Activated CD4-positive, alpha-beta T cell treated with anti-CD3 and anti-CD28 coated beads, Interleukin-2, amount 10 ng/mL, durations not matched to agents 24 days and 14 days (primary cell): ENCODE data around the gene ID2. TPM values are rescaled to one million over a fixed set of nuclear protein-coding genes. Genes with fewer than 3 reads are reported as not detected.

Source experiments
- DNase-seq: peaks from one replicate; pipeline ENCODE4 v3.0.0; 2022
- H3K27ac Mint-ChIP-seq: one replicate; pipeline ENCODE4 v1.8.0; 2022; ENCODE audit warnings: mild to moderate bottlenecking, mixed read lengths
- H3K27me3 Mint-ChIP-seq: one replicate; pipeline ENCODE4 v1.8.0; 2022; ENCODE audit warnings: mixed read lengths
- H3K36me3 Mint-ChIP-seq: one replicate; pipeline ENCODE4 v1.8.0; 2022; ENCODE audit warnings: low read depth, mild to moderate bottlenecking, mixed read lengths
- H3K4me1 Mint-ChIP-seq: one replicate; pipeline ENCODE4 v1.8.0; 2021; ENCODE audit warnings: mixed read lengths
- H3K4me3 Mint-ChIP-seq: one replicate; pipeline ENCODE4 v1.8.0; 2022; ENCODE audit warnings: mild to moderate bottlenecking, moderate library complexity, mixed read lengths
- H3K9me3 Mint-ChIP-seq: one replicate; pipeline ENCODE4 v1.8.0; 2021; ENCODE audit warnings: mixed read lengths
- intact Hi-C: fragments of 100-400 bp; cut with micrococcal nuclease; formaldehyde crosslinking; loops from one replicate; pipeline ENCODE4 v1.15.1; 2023
- total RNA-seq: library from RNA; stranded (reverse); gene quantifications from 2 replicates; pipeline ENCODE4 v1.2.3, GENCODE V29; 2022

Gene ID2, protein sequence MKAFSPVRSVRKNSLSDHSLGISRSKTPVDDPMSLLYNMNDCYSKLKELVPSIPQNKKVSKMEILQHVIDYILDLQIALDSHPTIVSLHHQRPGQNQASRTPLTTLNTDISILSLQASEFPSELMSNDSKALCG
- 284 and 299 TPM in 2 replicates for total RNA-seq

- peak within 1 kb of the TSS; percentile 98 for H3K4me3 Mint-ChIP-seq
- intact Hi-C loops = loop anchor here (1.0 to 10.0 kb wide), 17 partner anchors 74 to 1252 kb away; no protein-coding TSS in a partner anchor
These were observed at the start of gene ID2 for GRCh38 chr2:8681786-8682692. TSS of gene ID2 (plus strand) at chr2:8682056. CDS start at chr2:8682166, 110 bp downstream.

DNA sequence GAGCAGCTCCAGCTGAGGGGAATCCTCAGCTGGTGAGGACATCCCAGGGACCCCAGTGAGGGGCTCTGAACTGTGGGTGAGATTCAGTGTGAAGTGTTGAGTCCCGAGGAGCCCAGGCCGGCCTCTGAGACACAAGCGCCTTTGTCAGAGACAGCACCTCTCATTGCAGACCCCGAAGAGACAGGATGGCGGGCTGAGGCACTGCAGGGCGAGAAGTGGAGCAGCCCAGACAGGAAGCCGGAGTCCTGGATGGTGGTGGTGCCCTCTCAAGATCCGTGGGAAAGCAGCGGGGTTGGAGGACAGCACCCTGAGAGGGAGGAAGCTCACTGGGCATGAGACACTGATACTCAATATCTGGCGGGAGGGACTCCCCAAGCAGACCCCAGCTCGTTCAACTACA, 49.1 kb upstream of the ID2 start:
- Mint-ChIP-seq H3K4me3 (no peak overlapping the region), H3K27me3 (peaks cover 8% of the 10 kb centered on the region), H3K27ac (no peak overlapping the region), H3K9me3 (no peaks in the 10 kb centered on the region), H3K4me1 (peaks cover 4% of the 10 kb centered on the region), H3K36me3 (no peaks in the 10 kb centered on the region)
- intact Hi-C loops = no loop called here
- DNase-seq = no peak

More at GRCh38 chr2:8681786-8682692, at the start of gene ID2:
- H3K36me3 Mint-ChIP-seq = peaks cover 28% of the 10 kb centered on the region
- H3K27ac Mint-ChIP-seq = peak within 1 kb of the TSS; percentile 97
- peaks cover 37% of the 10 kb centered on the region for H3K4me1 Mint-ChIP-seq
- peak; percentile 100 for DNase-seq
- no peaks in the 10 kb centered on the region for H3K9me3 Mint-ChIP-seq
- peaks cover 13% of the 10 kb centered on the region for H3K27me3 Mint-ChIP-seq

GRCh38 chr2:8633186-8633734, 48.6 kb upstream of the ID2 start:
- H3K4me3 Mint-ChIP-seq = no peak overlapping the region
- H3K9me3 Mint-ChIP-seq = no peaks in the 10 kb centered on the region
- H3K4me1 Mint-ChIP-seq = peaks cover 4% of the 10 kb centered on the region
- intact Hi-C loops = no loop called here
- no peaks in the 10 kb centered on the region for H3K36me3 Mint-ChIP-seq
- peaks cover 13% of the 10 kb centered on the region for H3K27me3 Mint-ChIP-seq
- H3K27ac Mint-ChIP-seq = no peak overlapping the region
- DNase-seq = no peak

GRCh38 chr2:8633735-8634313, 48.0 kb upstream of the ID2 start:
- H3K4me1 Mint-ChIP-seq = peaks cover 4% of the 10 kb centered on the region
- intact Hi-C loops = no loop called here
- no peak for DNase-seq
- H3K27ac Mint-ChIP-seq = no peak overlapping the region
- no peak overlapping the region for H3K4me3 Mint-ChIP-seq
- no peaks in the 10 kb centered on the region for H3K9me3 Mint-ChIP-seq
- H3K36me3 Mint-ChIP-seq = no peaks in the 10 kb centered on the region
- H3K27me3 Mint-ChIP-seq = peaks cover 14% of the 10 kb centered on the region

DNA sequence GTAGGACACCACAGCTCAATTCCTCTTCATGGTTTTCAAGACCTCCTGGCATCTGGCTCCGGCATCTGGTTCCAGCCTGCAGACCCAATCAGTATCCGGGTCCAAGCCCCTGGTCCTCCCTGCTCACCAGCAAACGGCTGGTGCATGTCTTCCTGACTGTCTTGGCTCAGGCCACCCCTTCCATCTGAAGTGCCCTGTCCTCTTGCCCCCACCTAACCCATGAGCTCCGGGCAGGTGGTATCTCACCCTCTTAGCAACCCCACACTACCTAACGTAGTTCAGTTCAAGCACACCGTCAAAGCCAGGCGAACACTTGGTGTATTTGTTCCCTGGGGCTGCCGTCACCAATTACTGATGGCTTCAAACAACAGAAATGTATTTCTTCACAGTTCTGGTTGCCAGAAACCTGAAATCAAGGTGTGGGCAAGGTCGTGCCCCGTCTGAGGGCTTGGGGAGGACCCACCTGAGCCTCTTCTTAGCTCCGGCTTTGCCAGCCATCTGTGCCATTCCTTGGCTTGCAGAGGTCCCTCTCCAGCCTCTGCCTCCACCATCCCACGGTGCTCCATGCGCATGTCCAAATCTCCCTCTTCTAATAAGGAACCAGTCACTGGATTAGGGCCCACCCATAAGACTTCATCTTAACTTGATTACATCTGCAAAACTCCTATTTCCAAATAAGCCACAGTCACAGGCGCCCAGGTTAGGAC, 47.2 kb upstream of the ID2 start:
- Mint-ChIP-seq H3K27me3 (peaks cover 13% of the 10 kb centered on the region), H3K9me3 (no peaks in the 10 kb centered on the region), H3K4me3 (no peak overlapping the region), H3K36me3 (no peaks in the 10 kb centered on the region), H3K27ac (no peak overlapping the region), H3K4me1 (peaks cover 4% of the 10 kb centered on the region)
- no peak for DNase-seq
- intact Hi-C loops = no loop called here

DNA sequence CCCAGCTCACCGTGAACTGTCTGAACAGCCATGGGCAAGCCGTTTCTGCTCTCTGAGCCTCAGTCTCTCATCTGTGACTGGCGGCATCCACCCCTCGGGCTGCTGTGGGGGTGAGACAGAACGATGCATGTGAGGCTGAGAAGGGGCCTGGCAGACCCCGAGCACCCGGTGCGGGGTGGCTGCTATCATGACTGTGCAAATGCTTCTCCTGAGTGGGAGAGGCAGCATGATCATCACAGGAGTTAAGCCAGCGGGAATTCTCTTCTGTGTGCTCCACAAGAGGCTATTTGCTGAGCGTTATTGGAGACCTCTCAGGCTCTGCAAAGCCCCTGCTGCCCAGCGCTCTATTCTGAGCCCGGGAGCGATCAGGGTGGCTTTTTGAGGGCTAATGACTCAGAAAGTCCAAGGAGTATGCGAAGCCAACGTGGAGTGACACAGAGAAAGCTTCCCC, 45.8 kb upstream of the ID2 start:
- Mint-ChIP-seq H3K4me3 (no peak overlapping the region), H3K27ac (no peak overlapping the region), H3K27me3 (peaks cover 13% of the 10 kb centered on the region), H3K9me3 (no peaks in the 10 kb centered on the region), H3K4me1 (peaks cover 4% of the 10 kb centered on the region), H3K36me3 (no peaks in the 10 kb centered on the region)
- DNase-seq = no peak
- intact Hi-C loops = no loop called here

- H3K4me1 Mint-ChIP-seq = no peaks in the 10 kb centered on the region
- intact Hi-C loops = no loop called here
- H3K36me3 Mint-ChIP-seq = no peaks in the 10 kb centered on the region
- H3K9me3 Mint-ChIP-seq = no peaks in the 10 kb centered on the region
- H3K4me3 Mint-ChIP-seq = no peak overlapping the region
- no peak overlapping the region for H3K27ac Mint-ChIP-seq
- peaks cover 18% of the 10 kb centered on the region for H3K27me3 Mint-ChIP-seq
- DNase-seq = no peak
These were observed 44.9 kb upstream of the ID2 start for GRCh38 chr2:8636721-8637636.

DNA sequence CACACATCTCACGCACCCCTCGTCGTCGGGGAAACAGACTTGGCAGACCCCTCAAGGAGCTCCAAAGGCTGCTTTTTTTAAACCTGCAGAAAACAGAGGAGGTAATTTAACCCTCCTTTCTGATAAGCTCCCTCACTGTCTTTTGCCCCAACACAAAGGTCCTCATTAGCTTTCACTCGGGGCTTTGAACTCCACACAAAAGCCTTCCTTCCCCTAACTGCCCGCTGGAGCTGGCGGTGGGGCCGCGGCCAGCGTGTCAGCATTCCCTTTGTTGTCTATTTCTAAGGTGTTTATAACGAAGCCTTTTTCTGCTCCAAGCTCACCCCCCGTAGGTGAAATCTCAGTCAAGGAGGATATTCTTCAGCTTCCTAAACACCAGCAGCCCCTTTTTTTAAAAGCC, 43.5 kb upstream of the ID2 start:
- H3K36me3 Mint-ChIP-seq = no peaks in the 10 kb centered on the region
- no peaks in the 10 kb centered on the region for H3K4me1 Mint-ChIP-seq
- DNase-seq = no peak
- no peak overlapping the region for H3K4me3 Mint-ChIP-seq
- peaks cover 18% of the 10 kb centered on the region for H3K27me3 Mint-ChIP-seq
- intact Hi-C loops = no loop called here
- H3K27ac Mint-ChIP-seq = no peak overlapping the region
- no peaks in the 10 kb centered on the region for H3K9me3 Mint-ChIP-seq

GRCh38 chr2:8639122-8639635, 42.7 kb upstream of the ID2 start:
- Mint-ChIP-seq H3K9me3 (no peaks in the 10 kb centered on the region), H3K36me3 (no peaks in the 10 kb centered on the region), H3K4me1 (peaks cover under 1% of the 10 kb centered on the region), H3K27ac (no peak overlapping the region), H3K27me3 (peaks cover 18% of the 10 kb centered on the region), H3K4me3 (no peak overlapping the region)
- intact Hi-C loops = no loop called here
- DNase-seq = no peak

- H3K4me1 Mint-ChIP-seq = peaks cover 3% of the 10 kb centered on the region
- peaks cover 18% of the 10 kb centered on the region for H3K27me3 Mint-ChIP-seq
- H3K27ac Mint-ChIP-seq = no peak overlapping the region
- H3K9me3 Mint-ChIP-seq = no peaks in the 10 kb centered on the region
- H3K36me3 Mint-ChIP-seq = no peaks in the 10 kb centered on the region
- intact Hi-C loops = no loop called here
- no peak overlapping the region for H3K4me3 Mint-ChIP-seq
- no peak for DNase-seq
These were observed 41.4 kb upstream of the ID2 start for GRCh38 chr2:8640498-8640897.

DNA sequence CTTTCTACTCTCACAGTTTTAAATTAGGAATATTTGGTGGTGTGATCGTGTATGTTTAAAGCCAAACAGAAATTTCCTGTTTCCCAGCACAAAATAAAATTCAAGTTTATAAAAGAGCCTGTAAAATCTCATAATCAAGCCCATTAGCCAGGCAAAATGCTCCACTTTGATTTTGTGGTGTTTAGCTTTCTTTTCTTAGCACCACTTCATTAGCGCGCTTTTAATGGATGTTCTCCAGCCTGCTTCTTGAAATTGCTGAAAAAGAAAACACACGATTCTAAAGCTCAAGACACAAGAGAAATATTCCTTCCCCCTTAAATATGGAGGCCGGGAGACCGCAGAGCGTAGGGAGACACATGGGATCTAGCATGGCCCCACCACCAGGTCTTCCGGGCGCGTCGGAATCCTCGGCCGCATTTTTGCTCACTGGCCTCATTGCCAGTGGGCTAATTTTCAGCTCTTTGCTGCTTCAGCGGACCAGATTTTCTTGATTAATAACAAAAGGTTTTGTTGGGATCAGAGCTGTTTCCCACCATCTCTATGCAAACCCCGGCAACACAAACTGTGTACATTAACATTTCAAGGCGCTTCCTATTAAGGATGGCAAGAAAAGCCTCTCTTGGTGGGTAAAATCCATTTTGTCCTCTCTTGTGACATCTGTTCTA, 40.4 kb upstream of the ID2 start:
- Mint-ChIP-seq H3K27ac (no peak overlapping the region), H3K9me3 (no peaks in the 10 kb centered on the region), H3K4me3 (no peak overlapping the region), H3K4me1 (peaks cover 3% of the 10 kb centered on the region), H3K36me3 (no peaks in the 10 kb centered on the region), H3K27me3 (peaks cover 18% of the 10 kb centered on the region)
- DNase-seq = no peak
- intact Hi-C loops = no loop called here

DNA sequence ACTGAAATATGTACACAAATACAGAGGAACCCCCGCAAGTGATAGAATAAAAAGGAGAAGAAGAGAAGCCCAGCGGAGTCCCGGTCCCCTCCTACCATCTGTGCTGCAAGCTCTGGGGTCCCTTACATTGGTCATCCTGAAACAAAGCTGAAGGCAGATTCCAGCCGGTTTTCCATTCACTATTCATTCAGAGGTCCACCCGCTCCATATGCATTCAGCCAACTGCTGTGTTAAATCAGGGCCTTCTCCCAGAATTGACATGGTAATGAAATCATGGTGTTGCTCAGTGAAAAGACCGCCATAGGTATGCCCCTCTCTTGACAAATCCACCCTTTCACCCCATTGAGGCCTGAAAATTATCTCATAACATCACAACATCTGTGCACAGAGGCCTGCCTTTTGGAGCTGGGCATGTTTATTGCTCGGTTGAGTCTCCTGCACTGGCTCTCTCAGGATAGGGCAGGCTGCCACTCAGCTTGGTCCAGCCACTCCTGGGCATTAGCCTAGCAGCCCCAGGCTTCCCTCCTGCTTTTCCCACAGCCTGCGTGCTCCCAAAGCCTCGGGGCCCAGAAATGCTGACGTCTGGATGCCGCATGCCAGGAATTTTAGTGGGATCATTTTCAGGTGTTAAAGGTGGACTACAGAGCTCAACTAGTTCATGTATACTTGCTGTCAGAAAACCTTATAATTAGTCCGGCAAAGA, 39.3 kb upstream of the ID2 start:
- Mint-ChIP-seq H3K4me1 (peaks cover 3% of the 10 kb centered on the region), H3K9me3 (no peaks in the 10 kb centered on the region), H3K36me3 (no peaks in the 10 kb centered on the region), H3K27me3 (peaks cover 13% of the 10 kb centered on the region), H3K27ac (no peak overlapping the region), H3K4me3 (no peak overlapping the region)
- no peak for DNase-seq
- intact Hi-C loops = no loop called here
